Subcutaneous adipose tissue (tissue), 4 donors: ENCODE data around the gene TSSK3. TPM values are rescaled to one million over a fixed set of nuclear protein-coding genes. Genes with fewer than 3 reads are reported as not detected.

Experiments
- CTCF ChIP-seq: fragments of 450-650 bp; IDR thresholded peaks from one replicate; pipeline ENCODE4 v1.5.1; 2016; ENCODE audit warnings: low read depth, mild to moderate bottlenecking, control low read depth, antibody characterized with exemption, moderate library complexity
- total RNA-seq, 4 donors: library from RNA; depleted of rRNA; stranded (reverse); fragments of >200 nt; gene quantifications; one replicate each; pipeline ENCODE4 v1.1.0, GENCODE V29; 2016

TSSK3 gene
- total RNA-seq, 4 donors from 2014 or later, result 0.51 to 2.9 (median 1.1) TPM; not detected in 1

- TF ChIP-seq CTCF, result no peak
Observed at GRCh38 chr1:32372149-32372756, 9.9 kb downstream of the TSSK3 start.

- no peak for TF ChIP-seq CTCF
Observed at GRCh38 chr1:32373996-32374592, 11.8 kb downstream of the TSSK3 start.

- no peak for TF ChIP-seq CTCF
Observed at GRCh38 chr1:32376199-32376598, 13.9 kb downstream of the TSSK3 start.

GRCh38 chr1:32377541-32378220 lies 15.3 kb downstream of the TSSK3 start:
- TF ChIP-seq CTCF, result no peak

- no peak for TF ChIP-seq CTCF
Observed at GRCh38 chr1:32380057-32380456, 17.7 kb downstream of the TSSK3 start.

- no peak for TF ChIP-seq CTCF
Observed at GRCh38 chr1:32386676-32387392, 24.5 kb downstream of the TSSK3 start.

- no peak for TF ChIP-seq CTCF
Observed at GRCh38 chr1:32388641-32389040, 26.3 kb downstream of the TSSK3 start.
